ENCODE measurements around the gene ADGRD2.

The ADGRD2 gene

GRCh38 chr9:124500028-124500795, 50.0 kb downstream of the ADGRD2 start:
- DNase-seq, result no peak

- no peak for DNase-seq
Measured at GRCh38 chr9:124500796-124501611, 50.8 kb downstream of the ADGRD2 start.

- DNase-seq, result no peak
Measured at GRCh38 chr9:124501771-124502320, 51.6 kb downstream of the ADGRD2 start.

GRCh38 chr9:124502711-124503702, 52.8 kb downstream of the ADGRD2 start:
- no peak for DNase-seq

DNA sequence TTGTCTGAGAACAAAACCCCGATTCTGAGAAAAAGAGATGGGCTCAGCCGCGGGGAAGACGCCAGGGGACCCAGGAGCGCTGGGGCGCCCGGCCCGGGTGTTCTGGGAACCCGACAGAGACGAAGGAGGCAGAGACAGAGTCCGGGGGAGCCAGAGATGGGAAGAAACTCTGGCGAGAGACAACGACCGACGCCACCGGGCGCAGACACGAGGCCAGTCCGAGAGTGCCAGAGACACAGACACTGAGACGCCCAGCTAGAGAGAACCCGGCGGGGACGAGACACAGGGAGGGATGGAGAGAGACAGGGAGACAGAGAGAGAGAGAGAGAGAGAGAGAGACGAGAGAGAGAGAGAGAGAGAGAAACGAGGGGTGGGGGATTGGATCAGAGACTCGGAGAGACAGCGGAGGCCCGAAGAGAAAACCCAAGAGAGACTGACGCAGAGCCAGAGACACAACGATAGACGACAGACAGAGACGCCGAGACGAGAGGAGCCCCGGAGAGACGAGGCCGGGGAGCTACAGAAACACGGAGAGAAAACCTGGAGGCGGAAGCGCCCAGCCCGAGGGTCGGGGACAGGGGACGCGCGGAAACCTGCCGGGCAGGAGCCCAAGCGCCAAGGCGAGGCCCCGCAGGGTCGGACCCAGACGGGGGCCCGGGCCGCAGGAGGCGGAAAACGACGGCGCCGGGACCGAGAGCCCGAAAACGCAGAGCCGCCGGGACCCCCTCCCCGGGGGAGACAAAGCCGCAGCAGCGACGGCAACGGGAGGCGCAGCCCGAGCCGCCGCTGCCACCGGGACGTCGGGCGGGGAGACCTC, 53.7 kb downstream of the ADGRD2 start:
- DNase-seq, result no peak

GRCh38 chr9:124504530-124505005, 54.3 kb downstream of the ADGRD2 start:
- no peak for DNase-seq

- DNase-seq, result no peak
Measured at GRCh38 chr9:124505006-124505900, 55.0 kb downstream of the ADGRD2 start.

DNA sequence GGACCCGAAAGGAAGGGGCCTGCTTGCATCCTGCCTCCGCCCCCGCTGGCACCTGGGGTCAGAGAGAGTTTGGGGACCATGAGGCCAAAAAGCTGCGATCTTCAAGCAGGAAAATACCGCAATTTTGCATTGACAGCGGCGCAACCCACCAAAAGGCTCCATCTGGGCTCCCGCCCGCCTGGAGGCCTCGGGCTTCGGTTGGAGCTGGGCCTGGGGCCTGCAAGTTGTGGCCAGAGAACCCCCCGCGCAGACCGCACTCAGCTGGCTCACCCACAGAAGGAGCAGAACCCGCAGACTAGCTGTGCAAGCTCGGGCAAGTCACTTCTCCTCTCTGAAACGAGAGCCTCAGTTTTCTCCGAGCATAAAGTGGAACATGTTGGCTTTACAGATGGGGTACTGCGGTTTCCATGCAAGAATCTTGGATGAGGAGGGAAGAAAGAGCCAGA, 55.7 kb downstream of the ADGRD2 start:
- DNase-seq, result no peak

- DNase-seq, result no peak
Measured at GRCh38 chr9:124506433-124506832, 56.2 kb downstream of the ADGRD2 start.

GRCh38 chr9:124506931-124507879, 57.0 kb downstream of the ADGRD2 start, which contains the start of gene NR5A1:
TSS of gene NR5A1 (minus strand) at chr9:124507399. CDS start at chr9:124503395, 4,004 bp downstream.
- no peak for DNase-seq

GRCh38 chr9:124507880-124508423, 57.7 kb downstream of the ADGRD2 start:
- DNase-seq, result no peak

- no peak for DNase-seq
Measured at GRCh38 chr9:124510650-124511425, 60.6 kb downstream of the ADGRD2 start.

GRCh38 chr9:124511426-124511840, 61.2 kb downstream of the ADGRD2 start:
- no peak for DNase-seq

GRCh38 chr9:124511891-124512805, 61.9 kb downstream of the ADGRD2 start:
- no peak for DNase-seq

GRCh38 chr9:124512806-124513204, 62.6 kb downstream of the ADGRD2 start:
- DNase-seq, result no peak

DNA sequence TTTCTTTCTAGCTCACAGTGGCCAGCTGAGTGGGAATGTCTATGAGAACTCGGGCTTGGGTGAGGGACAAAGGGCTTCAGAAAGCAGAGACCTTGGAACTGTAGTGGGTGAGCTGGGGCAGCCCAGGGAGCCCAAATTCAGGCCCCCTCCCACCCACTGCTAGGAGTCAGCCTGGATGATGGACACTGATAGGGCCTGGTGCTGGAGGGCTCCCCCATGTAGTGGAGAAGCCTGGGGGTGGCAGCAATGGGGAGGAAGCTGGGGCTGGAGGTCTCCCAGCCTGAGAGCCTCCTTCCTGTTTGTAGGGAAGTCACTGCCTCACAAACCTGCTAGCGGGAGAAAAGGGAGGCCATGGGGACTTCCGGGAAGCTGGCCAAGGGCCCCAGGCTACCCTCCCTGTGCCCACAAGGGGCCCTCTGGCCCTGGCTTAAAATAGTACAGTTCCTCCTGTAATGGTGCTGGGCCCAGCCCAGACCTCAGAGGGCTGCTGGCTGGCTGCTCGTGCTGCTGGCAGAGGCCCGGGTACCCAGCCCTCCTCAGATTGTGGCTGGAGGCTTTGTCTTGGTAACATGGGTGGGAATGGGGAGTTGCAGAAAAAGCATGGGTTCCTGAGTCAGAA, 63.2 kb downstream of the ADGRD2 start:
- DNase-seq, result no peak
